Transverse colon (tissue), 4 donors: ENCODE measurements around the gene PIGO. TPM values are rescaled to one million over a fixed set of nuclear protein-coding genes. Genes with fewer than 3 reads are reported as not detected.

Experiments
- DNase-seq: peaks from one replicate; pipeline ENCODE4 v3.0.0-alpha.2; 2019
- H3K27ac ChIP-seq, 4 donors: fragments of 200-600 bp; sonication (generic); 2 replicates each; pipeline ENCODE4 v1.5.1; 2016 to 2018; ENCODE audit warnings: inconsistent platforms in 4 of 4
- H3K27me3 ChIP-seq: fragments of 200-600 bp; sonication (generic); 2 replicates; pipeline ENCODE4 v1.5.1; 2017; ENCODE audit warnings: inconsistent platforms
- H3K36me3 ChIP-seq, 4 donors: fragments of 200-600 bp; sonication (generic); 2 replicates each; pipeline ENCODE4 v1.5.1; 2017 to 2019; ENCODE audit warnings: inconsistent platforms in 4 of 4
- H3K4me1 ChIP-seq, 4 donors: fragments of 200-600 bp; sonication (generic); 2 replicates each; pipeline ENCODE4 v1.5.1; 2017 to 2020; ENCODE audit warnings: inconsistent platforms in 4 of 4
- H3K4me3 ChIP-seq, 4 donors: fragments of 200-600 bp; sonication (generic); 1 replicate in 1 of 4; 2 replicates in 3 of 4; pipeline versions ENCODE4 v1.5.1 to v1.6.1; 2017 to 2019; ENCODE audit warnings: inconsistent platforms in 4 of 4
- H3K9me3 ChIP-seq, 2 donors: fragments of 200-600 bp; sonication (generic); 2 replicates each; pipeline ENCODE4 v1.5.1; 2017 to 2019; ENCODE audit warnings: inconsistent platforms in 2 of 2
- EP300 ChIP-seq: sonication (generic); formaldehyde crosslinking; IDR thresholded peaks from one replicate; pipeline ENCODE4 v1.6.1; 2017; ENCODE audit warnings: antibody characterized with exemption, low read depth
- POLR2A ChIP-seq: fragments of 450-650 bp; IDR thresholded peaks from one replicate; pipeline ENCODE4 v1.6.1; 2016; ENCODE audit warnings: antibody characterized with exemption, mild to moderate bottlenecking, moderate library complexity
- POLR2AphosphoS5 ChIP-seq, 3 donors: sonication (generic); formaldehyde crosslinking; IDR thresholded peaks; one replicate each; pipeline ENCODE4 v1.6.1; 2016; ENCODE audit warnings: antibody characterized with exemption in 3 of 3
- WGBS, 2 donors: methylation state at CpG; one replicate each; pipeline ENCODE4 v1.1.5; 2018; ENCODE audit warnings: low coverage in 1 of 2; 5-methylcytosine and 5-hydroxymethylcytosine counted together
- in situ Hi-C, 4 donors: fragments of 200-750 bp; cut with MboI; loops; one replicate each; pipeline versions ENCODE4 v1.15.0 to v1.15.1; 2017; ENCODE audit warnings: low sequenced_read_pairs in 3 of 4, low pct_ligation_motif_present in 1 of 4, low pct_unique_long_range_greater_than_20kb in 1 of 4
- intact Hi-C: fragments of 100-400 bp; cut with DNase I; formaldehyde crosslinking; loops from one replicate; pipeline ENCODE4 v1.15.1; 2023; ENCODE audit warnings: low total_unique reads
- total RNA-seq, 4 donors: library from RNA; depleted of rRNA; stranded (reverse); fragments of >200 nt; gene quantifications; one replicate each; pipeline ENCODE4 v1.1.0, GENCODE V29; 2016
- TF ChIP-seq, protein P1 (sequence below), 5 experiments: fragments of 200-600 bp in 3 of 5; fragments of 450-650 bp in 2 of 5; sonication (generic) in 3 of 5; IDR thresholded peaks; 1 replicate in 2 of 5; 2 replicates in 3 of 5; pipeline ENCODE4 v1.5.1; 2016 to 2017; ENCODE audit warnings: antibody characterized with exemption in 5 of 5, inconsistent platforms in 3 of 5, mild to moderate bottlenecking in 2 of 5, moderate library complexity in 1 of 5

Gene PIGO
- total RNA-seq, 4 donors from 2014 or later = 19.1 to 50.1 (median 24.8) TPM

DNA sequence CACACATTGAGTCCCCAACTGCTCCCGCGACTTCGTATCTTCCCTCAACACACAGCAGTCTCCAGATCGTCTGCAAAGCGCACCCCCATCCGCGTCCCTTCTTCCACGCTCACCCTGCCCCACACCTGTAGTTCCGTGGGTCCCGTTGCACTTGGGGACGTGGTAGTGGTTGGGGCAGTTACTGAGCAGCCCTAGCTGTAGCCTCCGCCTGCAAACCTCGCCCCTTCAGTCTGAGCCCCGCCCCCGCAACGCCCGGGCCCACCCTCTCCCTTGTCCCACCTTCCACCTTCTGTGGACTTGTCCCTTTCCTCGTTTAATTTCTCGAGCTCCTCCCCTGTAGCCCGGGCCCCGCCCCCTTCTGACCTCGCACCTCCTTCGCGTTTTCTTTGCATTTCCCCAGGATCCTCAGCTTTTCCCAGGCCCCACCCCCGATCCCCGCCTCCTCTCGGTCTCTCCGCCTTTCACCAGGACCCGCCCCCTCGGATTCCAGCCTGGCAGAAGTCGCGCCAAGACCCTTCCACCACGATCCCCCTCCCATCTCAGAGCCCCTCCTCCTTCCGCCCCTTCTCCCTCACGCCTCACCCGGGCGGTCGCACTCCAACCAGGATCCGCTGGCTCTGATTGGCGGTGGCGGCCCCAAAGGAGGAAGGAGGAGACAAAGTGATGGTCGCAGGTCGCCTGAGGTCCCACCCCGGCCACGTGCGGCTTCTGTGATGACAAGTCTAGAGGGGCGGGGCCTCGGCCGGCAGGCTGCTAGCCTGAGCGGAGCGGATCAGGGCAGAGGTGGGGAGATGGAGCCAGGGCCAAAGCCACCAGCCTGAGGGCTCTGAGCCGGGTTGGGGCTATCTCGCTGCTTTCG lies 19.5 kb upstream of the PIGO start, which contains the start of gene ATOSB:
TSS of gene ATOSB (minus strand) at position 183 of the 859 bp plus-strand sequence. CDS start 7,588 bp downstream, outside the sequence.
- in situ Hi-C loops (loop anchor here (5.0 to 25.0 kb wide), 6 partner anchors 139 to 446 kb away; a partner anchor contains a TSS), intact Hi-C loops (loop anchor here (5.0 kb wide), 2 partner anchors 141 to 366 kb away; no protein-coding TSS in a partner anchor)
- WGBS, 2 donors = 1% methylated on average over 52 of the region's 54 CpGs; no CpG with 5 or more reads in 1 of the 2 donors
- Histone ChIP-seq H3K27me3 (no peaks in the 10 kb centered on the region), H3K27ac (peak within 1 kb of the TSS; percentile 87 to 96 (median 91)), H3K36me3 (no peaks in the 10 kb centered on the region), H3K9me3 (no peaks in the 10 kb centered on the region), H3K4me3 (peak within 1 kb of the TSS; percentile 43 to 57 (median 51)), H3K4me1 (peaks cover 28 to 50% (median 47%) of the 10 kb centered on the region in 4 donors)
- TF ChIP-seq, protein P1, sequence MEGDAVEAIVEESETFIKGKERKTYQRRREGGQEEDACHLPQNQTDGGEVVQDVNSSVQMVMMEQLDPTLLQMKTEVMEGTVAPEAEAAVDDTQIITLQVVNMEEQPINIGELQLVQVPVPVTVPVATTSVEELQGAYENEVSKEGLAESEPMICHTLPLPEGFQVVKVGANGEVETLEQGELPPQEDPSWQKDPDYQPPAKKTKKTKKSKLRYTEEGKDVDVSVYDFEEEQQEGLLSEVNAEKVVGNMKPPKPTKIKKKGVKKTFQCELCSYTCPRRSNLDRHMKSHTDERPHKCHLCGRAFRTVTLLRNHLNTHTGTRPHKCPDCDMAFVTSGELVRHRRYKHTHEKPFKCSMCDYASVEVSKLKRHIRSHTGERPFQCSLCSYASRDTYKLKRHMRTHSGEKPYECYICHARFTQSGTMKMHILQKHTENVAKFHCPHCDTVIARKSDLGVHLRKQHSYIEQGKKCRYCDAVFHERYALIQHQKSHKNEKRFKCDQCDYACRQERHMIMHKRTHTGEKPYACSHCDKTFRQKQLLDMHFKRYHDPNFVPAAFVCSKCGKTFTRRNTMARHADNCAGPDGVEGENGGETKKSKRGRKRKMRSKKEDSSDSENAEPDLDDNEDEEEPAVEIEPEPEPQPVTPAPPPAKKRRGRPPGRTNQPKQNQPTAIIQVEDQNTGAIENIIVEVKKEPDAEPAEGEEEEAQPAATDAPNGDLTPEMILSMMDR (IDR thresholded peaks at IDR 0.05) = no peak
- TF ChIP-seq POLR2A = peak; percentile 92
- TF ChIP-seq EP300 = no peak
- TF ChIP-seq POLR2AphosphoS5 (IDR thresholded peaks at IDR 0.05) = peak; percentile 89 to 94 (median 91)
- peak; percentile 99 for DNase-seq

DNA sequence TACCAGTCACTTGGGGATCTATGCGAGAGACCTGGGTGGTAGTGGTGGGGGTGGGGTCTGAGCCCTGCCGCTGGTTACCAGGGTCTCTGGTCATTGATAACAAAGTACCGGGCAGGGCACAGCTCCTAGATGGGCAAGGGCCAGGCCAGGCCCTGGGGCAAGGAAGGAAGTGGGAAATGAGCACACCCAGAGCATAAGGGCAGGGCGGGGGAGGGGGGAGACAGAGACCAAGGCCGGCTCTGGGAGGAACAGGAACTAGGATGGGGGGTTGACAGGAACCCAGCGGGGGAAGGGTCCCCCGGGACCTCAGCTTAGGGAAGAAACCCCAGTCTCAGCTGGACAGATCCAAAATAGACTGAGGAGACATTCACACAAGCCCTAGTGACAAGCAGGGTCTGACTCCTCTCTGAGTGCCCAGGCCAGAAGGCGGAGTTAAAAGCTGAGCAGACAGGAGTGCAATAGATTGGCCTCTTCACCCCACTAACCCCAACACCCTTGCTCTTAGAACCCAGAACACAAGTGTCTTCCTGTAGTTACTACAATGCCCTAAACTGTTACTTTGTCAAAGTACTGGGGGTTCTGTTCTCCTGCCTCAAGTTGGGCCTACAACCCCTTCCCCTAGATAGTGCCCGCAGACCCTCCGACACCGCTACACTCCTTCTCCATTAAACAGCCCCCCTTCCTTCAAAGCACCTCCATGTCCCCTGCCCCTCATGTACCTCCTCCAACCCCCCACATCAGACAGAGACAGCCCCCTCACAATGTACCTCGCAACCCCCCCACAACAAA lies 18.6 kb upstream of the PIGO start:
- no peak for TF ChIP-seq EP300
- TF ChIP-seq, protein P1 (IDR thresholded peaks at IDR 0.05) = no peak
- peak; percentile 33 for TF ChIP-seq POLR2A
- peak in 2 of 3 donors; percentile 16 to 36 for TF ChIP-seq POLR2AphosphoS5 (IDR thresholded peaks at IDR 0.05)
- in situ Hi-C loops (loop anchor here (5.0 to 25.0 kb wide), 6 partner anchors 140 to 447 kb away; a partner anchor contains a TSS), intact Hi-C loops (loop anchor here (5.0 kb wide), 2 partner anchors 142 to 367 kb away; no protein-coding TSS in a partner anchor)
- no peaks in the 10 kb centered on the region for H3K9me3 ChIP-seq
- peaks cover 37 to 59% (median 56%) of the 10 kb centered on the region in 4 donors for H3K4me1 ChIP-seq
- H3K27ac ChIP-seq = peak overlapping the region; percentile 87 to 96 (median 91)
- DNase-seq = peak; percentile 74
- 0 to 16% methylated on average over 1 to 11 of the region's 12 CpGs for WGBS, 2 donors
- H3K36me3 ChIP-seq = no peaks in the 10 kb centered on the region
- no peaks in the 10 kb centered on the region for H3K27me3 ChIP-seq
- H3K4me3 ChIP-seq = peak overlapping the region; percentile 43 to 57 (median 51)

DNA sequence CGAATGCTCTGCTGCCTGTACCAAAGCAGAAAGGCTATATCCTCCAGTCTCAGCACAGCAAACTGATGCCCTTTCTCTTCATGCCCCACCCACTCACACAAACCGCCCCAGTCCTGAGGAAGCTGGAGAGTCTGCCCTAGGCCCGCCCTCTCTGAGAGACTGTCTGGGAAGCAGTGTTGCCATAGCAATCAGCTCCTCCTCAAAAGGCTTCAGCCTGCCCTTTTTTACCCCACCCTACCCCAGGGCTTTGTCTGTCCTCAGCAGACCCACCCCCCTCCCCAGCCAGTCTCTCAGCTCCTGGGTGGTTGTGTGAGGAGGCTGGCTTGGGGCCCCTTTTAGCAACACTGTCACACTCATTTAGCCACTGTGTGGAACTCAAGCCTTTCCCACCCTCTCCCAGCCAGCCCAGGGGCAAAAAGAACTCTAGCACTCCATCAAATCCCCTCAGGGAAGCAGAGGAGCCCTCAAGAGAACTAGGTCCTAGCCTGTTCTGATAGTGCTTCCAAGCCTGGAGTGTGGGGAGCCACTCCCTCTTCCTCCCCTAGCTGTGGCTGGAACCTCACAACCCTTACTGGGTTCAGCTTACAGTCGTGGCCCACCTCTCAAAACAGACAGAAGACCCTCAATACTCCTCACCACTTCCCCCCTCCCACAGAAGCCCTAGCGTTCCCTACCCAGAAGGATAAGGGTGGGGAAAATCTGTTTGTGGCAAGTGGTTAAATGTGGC lies 17.9 kb upstream of the PIGO start:
- H3K36me3 ChIP-seq = no peaks in the 10 kb centered on the region
- intact Hi-C loops (no loop called here), in situ Hi-C loops (loop anchor here (10.0 to 25.0 kb wide), 4 partner anchors 141 to 448 kb away; a partner anchor contains a TSS)
- TF ChIP-seq EP300 (no peak), POLR2AphosphoS5 (IDR thresholded peaks at IDR 0.05) (peak in 1 of 3 donors; percentile 11), POLR2A (no peak)
- TF ChIP-seq, protein P1 (IDR thresholded peaks at IDR 0.05) = no peak
- peak overlapping the region; percentile 43 to 57 (median 51) for H3K4me3 ChIP-seq
- no peaks in the 10 kb centered on the region for H3K9me3 ChIP-seq
- no peaks in the 10 kb centered on the region for H3K27me3 ChIP-seq
- peak overlapping the region; percentile 87 to 96 (median 91) for H3K27ac ChIP-seq
- DNase-seq = peak; percentile 88
- H3K4me1 ChIP-seq = peaks cover 37 to 60% (median 56%) of the 10 kb centered on the region in 4 donors
- WGBS, 2 donors = 7% methylated on average over 5 of the region's 5 CpGs; no CpG with 5 or more reads in 1 of the 2 donors
